ENCODE data around the gene ZBTB16.

DNA sequence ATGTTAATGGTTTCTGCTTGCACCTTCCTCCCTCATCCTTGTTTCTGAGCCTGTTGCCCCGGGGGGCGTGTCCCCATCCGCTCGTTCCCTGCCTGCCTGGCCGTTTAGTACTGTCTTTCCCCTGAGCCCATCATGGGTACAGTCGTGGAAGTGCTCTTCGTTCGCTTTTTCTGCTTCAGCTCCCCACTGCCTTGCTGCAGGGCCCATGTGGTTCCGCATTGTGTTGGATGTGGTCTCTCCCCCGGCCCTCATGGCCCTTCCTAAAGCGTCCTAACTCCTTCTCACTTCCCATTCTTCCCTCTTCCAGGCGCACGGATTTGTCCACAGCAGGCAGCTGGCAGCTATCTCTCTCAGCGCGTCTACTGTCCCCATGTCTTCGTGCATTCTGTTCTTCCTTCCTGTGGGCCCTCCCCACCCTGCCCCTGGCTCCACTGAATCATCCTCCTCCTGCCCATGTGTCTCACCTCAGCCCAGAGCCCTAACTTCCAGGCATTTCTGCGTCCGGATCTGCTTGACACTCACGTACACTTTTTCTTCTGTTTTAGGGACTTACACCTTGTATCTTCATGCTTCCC, 98.1 kb downstream of the ZBTB16 start:
- TF ChIP-seq, protein P1, sequence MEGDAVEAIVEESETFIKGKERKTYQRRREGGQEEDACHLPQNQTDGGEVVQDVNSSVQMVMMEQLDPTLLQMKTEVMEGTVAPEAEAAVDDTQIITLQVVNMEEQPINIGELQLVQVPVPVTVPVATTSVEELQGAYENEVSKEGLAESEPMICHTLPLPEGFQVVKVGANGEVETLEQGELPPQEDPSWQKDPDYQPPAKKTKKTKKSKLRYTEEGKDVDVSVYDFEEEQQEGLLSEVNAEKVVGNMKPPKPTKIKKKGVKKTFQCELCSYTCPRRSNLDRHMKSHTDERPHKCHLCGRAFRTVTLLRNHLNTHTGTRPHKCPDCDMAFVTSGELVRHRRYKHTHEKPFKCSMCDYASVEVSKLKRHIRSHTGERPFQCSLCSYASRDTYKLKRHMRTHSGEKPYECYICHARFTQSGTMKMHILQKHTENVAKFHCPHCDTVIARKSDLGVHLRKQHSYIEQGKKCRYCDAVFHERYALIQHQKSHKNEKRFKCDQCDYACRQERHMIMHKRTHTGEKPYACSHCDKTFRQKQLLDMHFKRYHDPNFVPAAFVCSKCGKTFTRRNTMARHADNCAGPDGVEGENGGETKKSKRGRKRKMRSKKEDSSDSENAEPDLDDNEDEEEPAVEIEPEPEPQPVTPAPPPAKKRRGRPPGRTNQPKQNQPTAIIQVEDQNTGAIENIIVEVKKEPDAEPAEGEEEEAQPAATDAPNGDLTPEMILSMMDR (optimal IDR thresholded peaks at IDR 0.05 in 1 of 3, IDR thresholded peaks at IDR 0.05 in 1 of 3, conservative IDR thresholded peaks at IDR 0.05 in 1 of 3; ENCODE audit: extremely low read depth in 1 of 3, insufficient read depth in 2 of 3, low read length in 3 of 3): no peak
- no peak for TF ChIP-seq EZH2 (IDR thresholded peaks at IDR 0.05; ENCODE audit: low read length)
